ENCODE data around the gene RAB4A. TPM values are rescaled to one million over a fixed set of nuclear protein-coding genes. Genes with fewer than 3 reads are reported as not detected.

The RAB4A gene
- total and polyA plus RNA-seq, 2 of the 13 experiments (the other 11 are each of a cell fraction or from before 2014, with no cell fraction given), result 56.0 to 80.1 TPM

DNA sequence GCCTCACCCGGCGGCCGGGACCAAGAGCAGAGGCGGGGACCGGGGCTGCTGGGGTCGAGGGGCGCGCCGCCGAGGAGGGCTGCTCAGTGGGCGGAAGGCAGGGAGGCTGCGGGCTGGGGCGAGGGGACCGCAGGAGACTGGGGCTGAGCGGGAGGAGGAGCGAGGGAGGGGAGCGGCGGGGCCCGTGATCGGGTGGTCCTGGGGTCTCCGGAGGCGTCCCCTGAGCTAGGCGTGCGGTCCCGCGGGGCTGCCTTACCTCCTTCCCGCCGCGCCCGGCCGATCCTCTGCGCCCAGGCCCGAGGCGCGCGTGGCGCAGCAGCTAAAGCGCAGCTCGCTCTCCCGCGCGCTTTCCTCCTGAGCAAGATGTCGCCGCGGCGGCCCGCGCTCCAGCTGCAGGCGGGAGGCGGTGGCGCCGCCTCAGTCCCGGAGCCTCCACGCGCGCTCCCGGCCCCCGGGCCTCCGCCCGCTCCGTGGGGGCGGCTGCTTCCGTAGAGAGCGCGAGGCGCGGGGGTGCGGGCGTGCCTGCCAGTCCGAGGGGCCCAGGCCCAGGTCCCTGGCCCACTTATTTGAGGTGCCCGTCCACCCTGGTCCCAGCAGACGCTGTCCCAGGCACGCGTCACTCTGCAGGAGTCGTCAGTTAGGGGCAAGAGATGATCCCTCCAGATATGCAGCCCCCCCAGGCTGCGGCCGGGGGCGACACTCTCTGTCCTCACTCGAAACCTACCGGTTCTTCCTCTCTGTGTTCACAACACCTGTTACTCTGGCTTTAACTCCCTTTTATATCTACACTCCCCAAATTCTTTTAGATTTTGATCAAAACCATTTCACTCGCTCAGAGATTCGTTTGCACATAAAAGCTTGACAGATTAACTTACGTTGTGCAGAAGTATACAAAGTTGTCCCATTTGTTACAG lies 72.0 kb downstream of the RAB4A start, which contains the start of gene CCSAP (continued):
- TF ChIP-seq, protein P1, sequence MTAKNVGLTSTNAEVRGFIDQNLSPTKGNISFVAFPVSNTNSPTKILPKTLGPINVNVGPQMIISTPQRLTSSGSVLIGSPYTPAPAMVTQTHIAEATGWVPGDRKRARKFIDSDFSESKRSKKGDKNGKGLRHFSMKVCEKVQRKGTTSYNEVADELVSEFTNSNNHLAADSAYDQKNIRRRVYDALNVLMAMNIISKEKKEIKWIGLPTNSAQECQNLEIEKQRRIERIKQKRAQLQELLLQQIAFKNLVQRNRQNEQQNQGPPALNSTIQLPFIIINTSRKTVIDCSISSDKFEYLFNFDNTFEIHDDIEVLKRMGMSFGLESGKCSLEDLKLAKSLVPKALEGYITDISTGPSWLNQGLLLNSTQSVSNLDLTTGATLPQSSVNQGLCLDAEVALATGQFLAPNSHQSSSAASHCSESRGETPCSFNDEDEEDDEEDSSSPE (CRISPR knock-in tag; IDR thresholded peaks at IDR 0.05), result 0 out of 2 replicates have a peak, but pooled peaks have one; percentile 17
- TF ChIP-seq ZNF17 (CRISPR knock-in tag; IDR thresholded peaks at IDR 0.05), result no peak
- TF ChIP-seq KDM5A (IDR thresholded peaks at IDR 0.05; ENCODE audit: borderline replicate concordance, low read length), result no peak
- no peak for TF ChIP-seq ZNF512 (CRISPR knock-in tag; IDR thresholded peaks at IDR 0.05)
- TF ChIP-seq TAF15 (IDR thresholded peaks at IDR 0.05; ENCODE audit: low read depth, low read length, poor library complexity, severe bottlenecking), result no peak
- TF ChIP-seq ZBTB2 (CRISPR knock-in tag; IDR thresholded peaks at IDR 0.05; ENCODE audit: low read depth), result peak; percentile 18; the same call in 1 of the 2 replicates
- peak; percentile 46; the same call in 1 of the 2 replicates for TF ChIP-seq PHF8 (CRISPR knock-in tag; IDR thresholded peaks at IDR 0.05)
- TF ChIP-seq ZNF891 (CRISPR knock-in tag; IDR thresholded peaks at IDR 0.05), result no peak
- TF ChIP-seq MLLT10 (CRISPR knock-in tag; IDR thresholded peaks at IDR 0.05), result no peak
- peak; percentile 79 for TF ChIP-seq ZNF883 (CRISPR knock-in tag; IDR thresholded peaks at IDR 0.05; ENCODE audit: not compliant biosample characterization)
- TF ChIP-seq NR2F2 (IDR thresholded peaks at IDR 0.05; ENCODE audit: borderline replicate concordance, low read depth), result no peak
- TF ChIP-seq, protein P2, sequence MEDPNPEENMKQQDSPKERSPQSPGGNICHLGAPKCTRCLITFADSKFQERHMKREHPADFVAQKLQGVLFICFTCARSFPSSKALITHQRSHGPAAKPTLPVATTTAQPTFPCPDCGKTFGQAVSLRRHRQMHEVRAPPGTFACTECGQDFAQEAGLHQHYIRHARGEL (CRISPR knock-in tag; IDR thresholded peaks at IDR 0.05), result no peak
- TF ChIP-seq PHF5A (CRISPR knock-in tag; IDR thresholded peaks at IDR 0.05; ENCODE audit: low read depth, unreplicated experiment), result no peak
- TF ChIP-seq MED13 (CRISPR knock-in tag; IDR thresholded peaks at IDR 0.05), result no peak
- TF ChIP-seq, protein P3, sequence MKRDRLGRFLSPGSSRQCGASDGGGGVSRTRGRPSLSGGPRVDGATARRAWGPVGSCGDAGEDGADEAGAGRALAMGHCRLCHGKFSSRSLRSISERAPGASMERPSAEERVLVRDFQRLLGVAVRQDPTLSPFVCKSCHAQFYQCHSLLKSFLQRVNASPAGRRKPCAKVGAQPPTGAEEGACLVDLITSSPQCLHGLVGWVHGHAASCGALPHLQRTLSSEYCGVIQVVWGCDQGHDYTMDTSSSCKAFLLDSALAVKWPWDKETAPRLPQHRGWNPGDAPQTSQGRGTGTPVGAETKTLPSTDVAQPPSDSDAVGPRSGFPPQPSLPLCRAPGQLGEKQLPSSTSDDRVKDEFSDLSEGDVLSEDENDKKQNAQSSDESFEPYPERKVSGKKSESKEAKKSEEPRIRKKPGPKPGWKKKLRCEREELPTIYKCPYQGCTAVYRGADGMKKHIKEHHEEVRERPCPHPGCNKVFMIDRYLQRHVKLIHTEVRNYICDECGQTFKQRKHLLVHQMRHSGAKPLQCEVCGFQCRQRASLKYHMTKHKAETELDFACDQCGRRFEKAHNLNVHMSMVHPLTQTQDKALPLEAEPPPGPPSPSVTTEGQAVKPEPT (CRISPR knock-in tag; IDR thresholded peaks at IDR 0.05; ENCODE audit: low read depth), result no peak
- TF ChIP-seq ZNF75D (CRISPR knock-in tag; IDR thresholded peaks at IDR 0.05; ENCODE audit: borderline replicate concordance), result no peak
- TF ChIP-seq ZNF780A (CRISPR knock-in tag; IDR thresholded peaks at IDR 0.05), result no peak
- no peak for TF ChIP-seq ZXDC (CRISPR knock-in tag; IDR thresholded peaks at IDR 0.05)
- no peak for TF ChIP-seq KLF11 (CRISPR knock-in tag; IDR thresholded peaks at IDR 0.05)

All from HepG2 (cell line).